ENCODE results near the gene NDST3. TPM values are rescaled to one million over a fixed set of nuclear protein-coding genes. Genes with fewer than 3 reads are reported as not detected.

Gene NDST3
- total RNA-seq, 1 donor from 2014 or later: 0.49 TPM

DNA sequence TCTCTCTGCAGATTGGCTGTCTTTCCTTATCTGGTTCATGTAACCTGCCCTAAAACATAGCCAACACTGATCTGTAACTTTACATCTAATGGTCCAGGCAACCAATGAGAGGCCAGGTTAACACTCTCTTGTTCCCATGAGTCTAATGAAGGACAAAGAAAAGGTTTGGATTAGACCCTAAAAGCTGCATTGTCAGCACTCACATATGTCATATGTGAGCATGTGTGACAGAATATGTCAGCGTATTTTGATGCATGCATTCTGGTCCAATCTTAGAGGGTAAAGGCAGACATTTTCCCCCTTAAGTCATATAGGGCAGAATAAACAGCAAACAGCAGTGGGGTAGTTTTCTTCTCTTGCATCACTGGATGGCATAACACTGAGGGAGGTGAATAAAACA, 3.7 kb downstream of the NDST3 start:
- no peak overlapping the region for H3K4me3 ChIP-seq
- H3K27me3 ChIP-seq: peaks cover 4% of the 10 kb centered on the region
- TF ChIP-seq, protein P1, sequence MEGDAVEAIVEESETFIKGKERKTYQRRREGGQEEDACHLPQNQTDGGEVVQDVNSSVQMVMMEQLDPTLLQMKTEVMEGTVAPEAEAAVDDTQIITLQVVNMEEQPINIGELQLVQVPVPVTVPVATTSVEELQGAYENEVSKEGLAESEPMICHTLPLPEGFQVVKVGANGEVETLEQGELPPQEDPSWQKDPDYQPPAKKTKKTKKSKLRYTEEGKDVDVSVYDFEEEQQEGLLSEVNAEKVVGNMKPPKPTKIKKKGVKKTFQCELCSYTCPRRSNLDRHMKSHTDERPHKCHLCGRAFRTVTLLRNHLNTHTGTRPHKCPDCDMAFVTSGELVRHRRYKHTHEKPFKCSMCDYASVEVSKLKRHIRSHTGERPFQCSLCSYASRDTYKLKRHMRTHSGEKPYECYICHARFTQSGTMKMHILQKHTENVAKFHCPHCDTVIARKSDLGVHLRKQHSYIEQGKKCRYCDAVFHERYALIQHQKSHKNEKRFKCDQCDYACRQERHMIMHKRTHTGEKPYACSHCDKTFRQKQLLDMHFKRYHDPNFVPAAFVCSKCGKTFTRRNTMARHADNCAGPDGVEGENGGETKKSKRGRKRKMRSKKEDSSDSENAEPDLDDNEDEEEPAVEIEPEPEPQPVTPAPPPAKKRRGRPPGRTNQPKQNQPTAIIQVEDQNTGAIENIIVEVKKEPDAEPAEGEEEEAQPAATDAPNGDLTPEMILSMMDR (IDR thresholded peaks at IDR 0.05): no peak
- TF ChIP-seq EZH2phosphoT487 (IDR thresholded peaks at IDR 0.05) (no peak), EZH2 (IDR thresholded peaks at IDR 0.05) (no peak)
- Mint-ChIP-seq H3K4me3 (no peak overlapping the region), H3K27me3 (ENCODE audit: insufficient read depth, low read depth) (no peaks in the 10 kb centered on the region), H3K9me3 (no peaks in the 10 kb centered on the region), H3K36me3 (no peaks in the 10 kb centered on the region), H3K4me1 (peaks cover 4% of the 10 kb centered on the region), H3K27ac (no peak overlapping the region)
- H2AFZ ChIP-seq (replicated peaks): no peak overlapping the region
- DNase-seq (ENCODE audit: low spot score): no peak
- no peaks in the 10 kb centered on the region for H4K20me1 ChIP-seq (ENCODE audit: low read depth)
- H3K27ac ChIP-seq: no peak overlapping the region
- no peak overlapping the region for H3K9ac ChIP-seq
- H3K36me3 ChIP-seq: no peaks in the 10 kb centered on the region
- no peaks in the 10 kb centered on the region for H3F3A ChIP-seq (ENCODE audit: low read depth)
- H3K4me1 ChIP-seq: no peaks in the 10 kb centered on the region
- H3K9me3 ChIP-seq (ENCODE audit: low read depth): no peaks in the 10 kb centered on the region
- H3K4me2 ChIP-seq: no peak overlapping the region
- no peaks in the 10 kb centered on the region for H3K79me2 ChIP-seq (ENCODE audit: low read depth)

DNA sequence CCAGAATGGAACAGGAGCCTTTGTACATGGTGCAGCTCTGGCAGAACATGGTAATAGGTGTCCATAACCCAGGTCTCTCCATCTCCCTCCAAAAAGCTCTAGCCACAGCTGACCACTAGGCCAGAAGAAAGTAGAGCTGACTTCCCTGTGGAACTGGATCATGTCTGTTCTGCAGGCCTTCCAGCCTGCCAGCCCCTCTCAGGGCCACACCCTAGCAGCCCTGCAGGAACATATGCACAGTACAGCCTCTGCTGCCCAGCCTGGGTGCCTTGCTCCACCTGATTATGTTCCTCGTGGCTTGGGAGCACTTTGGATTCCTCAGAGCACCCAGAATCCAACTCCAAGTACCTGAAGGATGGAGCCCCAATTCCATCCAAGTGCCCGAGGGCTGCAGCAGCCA, 12.0 kb downstream of the NDST3 start:
- H3K4me3 ChIP-seq: no peak overlapping the region
- no peaks in the 10 kb centered on the region for H3K27me3 ChIP-seq
- H3K4me3 Mint-ChIP-seq: no peak overlapping the region
- peaks cover 13% of the 10 kb centered on the region for H3K9me3 Mint-ChIP-seq
- H3K27ac Mint-ChIP-seq: no peak overlapping the region
- no peaks in the 10 kb centered on the region for H3K4me1 Mint-ChIP-seq
- DNase-seq (ENCODE audit: low spot score): no peak
- no peaks in the 10 kb centered on the region for H3K4me1 ChIP-seq
- H4K20me1 ChIP-seq (ENCODE audit: low read depth): no peaks in the 10 kb centered on the region
- no peaks in the 10 kb centered on the region for H3K27me3 Mint-ChIP-seq (ENCODE audit: insufficient read depth, low read depth)
- TF ChIP-seq, protein P1 (IDR thresholded peaks at IDR 0.05): no peak
- no peak for TF ChIP-seq EZH2 (IDR thresholded peaks at IDR 0.05)
- no peaks in the 10 kb centered on the region for H3K9me3 ChIP-seq (ENCODE audit: low read depth)
- H3K36me3 ChIP-seq: no peaks in the 10 kb centered on the region
- H3K4me2 ChIP-seq: no peak overlapping the region
- H3F3A ChIP-seq (ENCODE audit: low read depth): no peaks in the 10 kb centered on the region
- H3K9ac ChIP-seq: no peak overlapping the region
- no peaks in the 10 kb centered on the region for H3K36me3 Mint-ChIP-seq
- H3K79me2 ChIP-seq (ENCODE audit: low read depth): no peaks in the 10 kb centered on the region
- no peak overlapping the region for H3K27ac ChIP-seq
- H2AFZ ChIP-seq (replicated peaks): no peak overlapping the region

DNA sequence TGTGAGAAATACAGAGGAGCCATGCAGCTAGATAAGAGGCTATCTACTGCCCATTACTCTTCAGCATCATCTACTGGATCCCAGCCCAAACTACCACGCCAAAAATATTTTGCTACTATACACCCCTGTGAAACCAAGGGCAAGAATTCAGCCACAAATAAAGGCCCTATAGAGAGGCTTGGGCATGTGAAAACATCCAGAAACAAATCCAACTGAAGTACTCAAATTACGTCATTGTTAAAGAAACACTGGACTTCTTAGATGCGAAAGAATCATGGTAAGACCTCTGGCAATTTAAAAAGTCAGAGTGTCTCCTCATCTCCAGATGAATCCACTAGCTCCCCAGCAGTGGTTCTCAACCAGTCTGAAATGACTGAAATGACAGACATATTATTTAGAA, 12.8 kb downstream of the NDST3 start:
- Histone ChIP-seq H3K4me3 (no peak overlapping the region), H3K79me2 (ENCODE audit: low read depth) (no peaks in the 10 kb centered on the region), H3K4me1 (no peaks in the 10 kb centered on the region), H3F3A (ENCODE audit: low read depth) (no peaks in the 10 kb centered on the region), H3K4me2 (no peak overlapping the region), H4K20me1 (ENCODE audit: low read depth) (no peaks in the 10 kb centered on the region), H3K36me3 (no peaks in the 10 kb centered on the region), H3K27ac (no peak overlapping the region), H2AFZ (replicated peaks) (no peak overlapping the region), H3K27me3 (no peaks in the 10 kb centered on the region), H3K9me3 (ENCODE audit: low read depth) (no peaks in the 10 kb centered on the region), H3K9ac (no peak overlapping the region)
- H3K36me3 Mint-ChIP-seq: no peaks in the 10 kb centered on the region
- H3K4me3 Mint-ChIP-seq: no peak overlapping the region
- peaks cover 13% of the 10 kb centered on the region for H3K9me3 Mint-ChIP-seq
- no peak for TF ChIP-seq EZH2 (IDR thresholded peaks at IDR 0.05)
- TF ChIP-seq EZH2phosphoT487 (IDR thresholded peaks at IDR 0.05): no peak
- TF ChIP-seq, protein P1 (IDR thresholded peaks at IDR 0.05): no peak
- no peak for DNase-seq (ENCODE audit: low spot score)
- no peaks in the 10 kb centered on the region for H3K4me1 Mint-ChIP-seq
- H3K27me3 Mint-ChIP-seq (ENCODE audit: insufficient read depth, low read depth): no peaks in the 10 kb centered on the region
- no peak overlapping the region for H3K27ac Mint-ChIP-seq

DNA sequence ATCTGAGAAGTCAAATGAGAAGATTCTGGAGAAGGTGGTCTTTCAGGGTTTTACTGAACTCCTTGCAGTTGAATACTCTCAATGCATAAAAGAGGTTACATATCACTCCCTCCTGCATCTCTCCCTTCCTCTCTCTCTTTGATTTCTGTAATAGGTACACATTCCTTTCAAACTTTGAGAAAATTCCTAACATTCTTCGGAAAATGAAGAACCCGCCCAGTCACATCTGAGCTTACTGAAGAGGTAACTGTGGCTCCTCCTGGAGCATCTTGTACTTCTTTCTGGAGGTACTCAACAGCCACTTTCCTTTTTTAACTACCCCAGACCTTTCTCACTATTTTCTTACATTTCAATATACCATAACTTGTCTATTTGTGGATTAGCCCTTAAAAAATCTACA, 24.7 kb downstream of the NDST3 start:
- Mint-ChIP-seq H3K9me3 (no peaks in the 10 kb centered on the region), H3K4me3 (no peak overlapping the region), H3K27ac (no peak overlapping the region), H3K27me3 (ENCODE audit: insufficient read depth, low read depth) (no peaks in the 10 kb centered on the region), H3K4me1 (no peaks in the 10 kb centered on the region), H3K36me3 (no peaks in the 10 kb centered on the region)
- Histone ChIP-seq H3K9me3 (ENCODE audit: low read depth) (no peaks in the 10 kb centered on the region), H3K4me2 (no peak overlapping the region), H2AFZ (replicated peaks) (no peak overlapping the region), H3K79me2 (ENCODE audit: low read depth) (no peaks in the 10 kb centered on the region), H3K4me1 (no peaks in the 10 kb centered on the region), H3K36me3 (no peaks in the 10 kb centered on the region), H3F3A (ENCODE audit: low read depth) (no peaks in the 10 kb centered on the region), H3K27me3 (no peaks in the 10 kb centered on the region), H3K27ac (no peak overlapping the region), H3K4me3 (no peak overlapping the region), H4K20me1 (ENCODE audit: low read depth) (no peaks in the 10 kb centered on the region), H3K9ac (no peak overlapping the region)
- no peak for DNase-seq (ENCODE audit: low spot score)
- TF ChIP-seq EZH2 (IDR thresholded peaks at IDR 0.05) (no peak), EZH2phosphoT487 (IDR thresholded peaks at IDR 0.05) (no peak)
- TF ChIP-seq, protein P1 (IDR thresholded peaks at IDR 0.05): no peak

Data from neural progenitor cell (in vitro differentiated cells).